CD4-positive, alpha-beta T cell treated with Interleukin-1 beta for 1 hour (primary cell): Measurements from ENCODE around the gene NME7.
"Not testable (repeated sequence)": the region's sequence is repeated elsewhere in the genome, so short reads cannot be mapped to it uniquely, and the experiment has no call there.

Experiments used
- DNase-seq, 2 donors: peaks; one replicate each; pipeline ENCODE4 v3.0.0-alpha.2; 2020 to 2022

NME7 gene

DNA sequence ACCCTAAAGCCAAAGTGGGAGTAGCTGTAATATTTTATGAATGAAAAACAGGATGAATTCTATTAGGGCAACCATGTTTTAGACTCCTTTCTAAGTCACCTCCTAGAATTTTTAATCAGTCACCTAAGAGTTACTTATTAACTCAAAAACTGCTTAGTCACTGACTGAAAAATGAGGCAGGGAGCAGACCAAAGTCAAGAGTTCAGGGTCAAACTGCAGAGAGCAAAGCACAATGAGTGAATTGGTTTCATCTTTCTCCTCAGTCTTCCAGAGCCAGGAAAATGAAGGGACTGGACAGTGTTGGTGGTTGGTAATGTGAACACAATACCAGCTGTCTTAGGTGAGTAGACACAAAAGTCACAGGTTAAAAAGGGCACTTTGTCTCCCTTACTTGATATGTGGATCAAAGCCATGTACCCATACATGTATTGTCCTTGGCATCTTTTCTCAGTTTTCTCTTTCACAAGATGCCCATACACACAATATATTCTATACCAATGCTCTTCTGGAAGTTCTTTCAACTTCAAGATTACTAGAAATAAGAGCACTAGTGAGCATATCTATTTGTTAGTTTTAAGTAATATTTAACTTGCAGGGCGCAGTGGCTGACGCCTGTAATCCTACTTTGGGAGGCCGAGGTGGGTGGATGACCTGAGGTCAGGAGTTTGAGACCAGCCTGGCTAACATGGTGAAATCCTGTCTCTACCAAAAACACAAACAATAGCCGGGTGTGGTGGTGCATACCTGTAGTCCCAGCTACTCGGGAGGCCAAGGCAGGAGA is 218.9 kb downstream of the NME7 start:
- DNase-seq: no peak

DNA sequence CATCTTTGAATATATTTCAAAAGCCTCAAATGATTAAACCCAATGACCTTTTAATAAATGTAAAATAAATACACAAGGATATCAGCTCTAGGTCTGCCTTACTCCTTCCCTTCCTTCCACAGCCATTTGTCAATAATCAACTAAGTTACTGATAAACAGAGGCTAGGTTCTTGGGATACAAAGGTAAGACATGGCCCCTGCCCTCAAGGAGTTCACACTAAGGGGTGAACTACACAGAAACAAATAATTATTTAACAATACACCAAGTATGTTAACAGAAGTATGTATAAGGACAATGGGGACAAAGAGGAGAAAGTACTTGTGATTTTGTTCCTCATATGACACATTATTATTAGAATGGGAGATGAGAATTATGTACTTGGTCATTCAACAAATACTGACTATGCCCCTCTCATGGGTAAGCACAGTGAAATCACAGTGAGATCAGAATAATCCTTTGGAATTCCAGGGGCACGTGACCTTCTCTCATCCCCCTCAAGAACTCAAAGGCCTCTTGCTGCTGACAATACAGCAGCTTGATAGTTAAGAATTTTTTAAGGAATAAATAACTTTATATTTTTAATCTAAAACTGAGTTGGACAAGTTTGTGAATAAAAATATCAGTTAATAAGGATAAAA is 220.9 kb downstream of the NME7 start:
- DNase-seq: no peak

DNA sequence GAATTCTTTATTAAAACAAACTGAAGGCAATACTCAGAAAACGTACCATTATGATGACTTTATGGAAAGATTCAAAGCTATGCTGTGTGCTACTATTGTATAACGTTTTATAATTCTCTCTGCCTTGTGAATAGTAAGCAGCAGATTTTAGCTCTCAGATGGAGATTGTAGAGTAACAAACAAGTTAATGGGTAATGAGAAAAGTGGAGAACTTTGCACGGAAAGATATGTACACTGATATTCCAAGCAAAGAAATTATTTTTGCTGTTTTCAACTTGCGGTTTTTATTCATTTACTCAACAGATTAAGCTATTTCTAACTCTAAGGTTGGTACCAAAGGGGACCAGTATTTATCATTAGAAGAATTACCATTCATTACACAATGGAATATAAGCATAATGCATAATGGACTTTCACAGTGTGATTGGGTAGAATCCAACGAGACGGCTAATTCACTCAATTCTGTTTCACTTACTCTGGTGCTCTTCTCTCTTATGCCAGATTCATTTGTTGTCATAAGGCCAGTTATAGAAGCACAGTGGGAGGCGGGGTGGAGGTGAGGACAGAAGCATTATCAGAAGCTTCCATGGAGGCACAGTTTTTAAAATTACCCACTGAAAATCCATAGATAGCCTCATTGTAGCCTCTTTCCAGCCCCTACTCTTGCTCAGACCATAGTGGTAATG is 222.5 kb downstream of the NME7 start:
- no peak for DNase-seq

DNA sequence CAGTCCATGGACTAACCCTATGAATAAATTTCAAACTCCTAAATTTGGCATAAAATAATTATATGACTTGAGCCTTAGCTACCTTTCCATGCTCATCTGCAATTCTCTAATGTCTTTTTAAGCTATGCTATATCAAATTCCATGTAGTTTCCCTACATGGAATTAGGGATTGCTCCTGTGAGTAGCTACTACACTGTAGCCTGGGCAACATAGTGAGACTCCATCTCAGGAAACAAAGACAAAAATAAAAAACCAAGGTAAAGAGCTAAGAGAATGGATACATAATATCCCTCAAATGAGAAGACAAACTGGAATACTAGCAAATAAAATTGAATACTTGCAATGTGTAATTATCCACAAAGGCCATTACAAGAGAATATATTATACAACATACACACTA is 223.6 kb downstream of the NME7 start:
- DNase-seq: no peak

DNA sequence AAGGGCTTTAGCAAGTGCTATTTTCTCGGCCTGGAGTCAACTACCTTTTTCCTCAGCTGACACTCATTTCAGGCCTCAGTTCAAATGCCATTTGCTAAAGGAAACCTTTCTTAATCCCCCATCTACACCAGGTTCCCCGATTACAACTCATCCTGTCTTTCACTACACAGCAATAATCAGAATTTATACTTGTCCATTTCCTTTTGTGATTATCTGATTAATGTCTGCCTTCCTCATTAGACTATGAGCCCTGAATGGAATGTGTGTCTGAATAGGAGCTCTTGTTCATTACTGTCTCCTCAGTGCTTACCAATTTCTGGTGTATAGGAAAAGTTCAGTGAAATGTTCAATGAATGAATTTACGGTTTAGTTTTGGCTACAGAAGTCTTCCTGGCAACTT is 224.3 kb downstream of the NME7 start:
- no peak for DNase-seq

DNA sequence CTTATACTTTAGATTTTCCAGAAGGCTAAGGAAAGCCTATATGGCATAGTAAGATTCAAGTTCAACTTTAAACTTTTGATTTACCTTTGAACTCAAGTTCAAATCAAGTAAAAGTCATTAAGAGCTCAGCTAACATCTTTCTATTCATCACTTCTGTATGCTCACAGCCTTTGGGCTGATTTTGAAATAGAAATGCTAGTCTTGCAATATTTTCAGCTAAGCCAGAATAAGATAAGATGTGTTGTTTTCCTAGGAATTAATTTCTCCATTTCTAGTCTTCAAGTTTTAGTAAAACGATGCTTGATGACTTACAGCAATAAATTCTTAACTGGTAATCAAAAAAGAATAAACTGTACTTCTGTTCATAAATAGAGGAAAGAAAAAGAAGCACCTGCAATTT is 225.5 kb downstream of the NME7 start:
- DNase-seq: no peak

DNA sequence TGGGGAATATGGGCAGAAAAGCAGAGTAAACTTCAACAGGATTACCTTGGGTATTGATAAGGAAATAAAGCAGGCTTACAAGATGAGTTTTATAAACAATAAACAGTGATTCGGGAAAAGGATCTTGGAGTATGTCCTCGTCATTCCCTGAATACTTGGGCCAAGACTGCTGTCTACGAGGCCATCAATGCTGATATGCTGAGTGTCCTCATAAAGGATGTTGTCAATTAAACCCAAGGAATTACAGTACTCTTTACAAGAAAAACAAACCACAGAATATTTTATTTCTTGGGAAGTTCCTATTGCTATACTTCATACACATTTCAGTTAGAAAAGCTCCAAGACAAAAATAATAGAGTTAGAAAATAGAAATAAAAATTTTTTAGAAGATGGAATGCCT is 226.2 kb downstream of the NME7 start:
- DNase-seq: no peak

DNA sequence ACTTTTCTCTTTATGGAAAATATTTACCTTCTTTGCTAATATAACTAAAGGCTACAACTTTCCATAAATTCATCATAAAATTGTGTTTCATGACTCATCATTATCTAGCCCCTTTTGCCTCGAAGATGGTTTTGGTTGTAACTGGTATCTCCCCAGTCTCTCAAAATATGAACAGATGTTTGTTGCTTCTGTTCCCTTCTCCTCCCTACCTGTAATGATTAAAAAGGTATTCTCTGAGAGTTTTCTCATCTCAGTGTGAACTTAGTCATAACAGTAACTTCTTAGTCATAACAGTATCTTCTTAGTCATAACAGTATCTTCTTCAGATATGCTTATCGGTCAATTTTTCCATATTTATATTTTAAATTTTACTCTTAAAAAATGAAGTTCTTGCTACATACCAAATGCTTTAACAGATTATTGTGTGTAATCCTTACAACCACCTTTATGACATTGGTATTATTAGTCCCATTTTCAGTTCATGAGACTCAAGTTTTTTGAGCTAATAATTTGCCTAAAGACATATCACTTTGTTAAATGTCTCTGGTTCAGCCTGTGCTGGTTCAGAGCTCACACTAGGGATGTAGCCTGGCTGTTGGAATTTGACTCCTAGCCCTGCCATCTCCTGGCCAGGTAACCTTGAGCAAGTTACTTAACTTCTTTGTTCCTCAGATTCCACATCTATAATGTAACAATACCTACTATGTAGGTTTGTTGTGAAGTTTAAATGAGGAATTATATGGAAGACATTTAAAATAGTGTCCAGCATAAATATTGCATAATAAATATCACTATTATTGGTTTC is 228.5 kb downstream of the NME7 start:
- DNase-seq: no peak

DNA sequence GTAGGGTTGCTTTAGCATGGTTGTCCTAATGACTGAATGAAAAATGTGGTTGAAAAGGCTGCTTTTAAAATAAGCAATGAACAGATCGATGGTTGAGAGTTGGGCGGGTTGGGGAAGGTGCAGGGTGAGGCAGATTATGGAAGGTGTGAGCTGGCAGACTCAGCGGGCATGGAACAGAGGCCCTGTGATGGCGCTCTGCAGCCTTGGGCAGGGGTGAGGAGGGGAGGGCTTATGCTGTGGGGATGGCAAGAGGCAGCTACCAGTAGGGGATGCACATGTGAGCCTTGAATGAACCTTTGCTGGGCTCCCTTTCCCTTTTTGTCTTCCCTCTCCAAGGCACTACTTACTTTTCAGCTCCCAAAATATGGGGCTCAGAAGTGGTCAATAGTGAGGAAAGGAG is 230.2 kb downstream of the NME7 start:
- DNase-seq: no peak

DNA sequence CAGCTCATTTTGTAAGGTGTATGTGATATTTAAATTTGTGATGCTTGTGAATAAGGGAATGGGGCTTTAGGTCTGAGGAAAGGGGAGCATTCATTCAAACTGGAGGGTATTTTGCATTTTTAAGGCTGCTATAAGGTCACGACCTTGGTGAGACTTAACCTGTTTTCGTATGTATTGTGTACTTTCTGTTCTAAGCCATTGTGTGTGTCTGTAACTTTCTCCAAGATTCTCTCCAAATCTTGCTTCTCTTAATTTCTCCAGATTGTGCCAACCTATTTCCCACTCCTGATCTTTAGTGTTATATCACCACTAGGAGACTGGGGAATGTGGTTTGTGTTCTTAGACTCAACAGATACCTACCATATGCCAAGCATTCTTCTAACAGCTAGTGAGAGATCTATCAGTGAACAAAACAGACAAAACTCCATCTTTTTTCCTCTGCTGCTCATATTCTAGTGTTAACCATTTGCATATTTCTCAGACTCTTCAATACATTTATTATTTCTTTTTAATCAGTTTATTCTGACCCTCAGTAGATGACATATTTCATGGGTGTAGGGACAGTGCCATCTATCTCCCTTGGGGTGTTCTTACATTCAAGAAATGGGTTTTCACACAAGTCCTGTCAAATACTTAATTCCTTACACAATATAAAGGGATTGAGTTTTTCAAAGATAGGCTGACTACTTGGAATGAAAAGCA is 233.6 kb downstream of the NME7 start:
- no peak for DNase-seq

DNA sequence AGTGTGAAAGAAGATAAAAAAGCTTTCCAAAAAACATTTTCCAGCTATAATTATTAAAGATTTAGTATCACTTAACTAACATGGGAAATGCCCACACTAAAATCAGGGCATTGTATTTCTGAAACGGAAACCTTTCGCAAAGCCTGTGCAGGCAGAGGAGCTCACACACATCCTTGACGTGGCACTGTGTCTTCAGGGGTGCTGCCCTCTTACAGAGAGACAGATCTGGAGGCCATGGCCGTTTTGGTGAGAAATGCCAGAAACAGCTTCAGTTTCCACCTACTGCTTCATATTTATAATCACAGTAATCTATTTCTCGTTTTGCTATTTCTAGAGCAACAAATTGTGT is 234.4 kb downstream of the NME7 start:
- no peak for DNase-seq

DNA sequence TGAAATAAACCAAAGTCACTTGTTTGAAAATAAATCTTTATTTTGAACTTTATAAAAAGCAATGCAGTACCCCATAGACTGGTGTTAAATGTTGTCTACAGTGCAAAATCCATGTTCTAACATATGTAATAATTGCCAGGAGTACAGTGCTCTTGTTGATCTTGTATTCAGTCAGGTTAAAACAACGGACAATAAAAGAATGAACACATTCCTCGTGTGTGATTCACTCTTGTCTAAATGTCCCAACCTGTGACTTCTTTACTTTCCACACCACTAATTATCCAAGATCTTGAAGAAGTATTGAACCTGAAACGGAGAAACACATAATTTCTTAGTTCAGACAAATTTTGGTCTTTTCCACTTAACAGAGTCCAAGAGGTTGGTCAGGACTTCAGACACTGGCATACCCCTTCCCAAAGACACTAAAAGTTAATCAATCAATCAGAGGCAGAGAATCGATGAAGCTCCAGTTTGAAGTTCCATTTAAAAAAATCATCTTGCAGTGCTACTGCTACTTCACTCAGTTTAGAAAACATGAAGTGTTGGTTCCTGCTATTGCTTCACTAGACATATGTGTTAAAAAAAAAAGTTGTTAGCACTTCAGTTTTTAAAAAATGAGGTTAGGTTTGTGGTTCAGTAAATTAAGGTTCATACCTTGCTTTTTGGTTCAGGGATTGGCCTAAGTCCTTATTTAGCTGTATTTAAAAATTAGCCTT is 234.9 kb downstream of the NME7 start:
- DNase-seq: no peak

DNA sequence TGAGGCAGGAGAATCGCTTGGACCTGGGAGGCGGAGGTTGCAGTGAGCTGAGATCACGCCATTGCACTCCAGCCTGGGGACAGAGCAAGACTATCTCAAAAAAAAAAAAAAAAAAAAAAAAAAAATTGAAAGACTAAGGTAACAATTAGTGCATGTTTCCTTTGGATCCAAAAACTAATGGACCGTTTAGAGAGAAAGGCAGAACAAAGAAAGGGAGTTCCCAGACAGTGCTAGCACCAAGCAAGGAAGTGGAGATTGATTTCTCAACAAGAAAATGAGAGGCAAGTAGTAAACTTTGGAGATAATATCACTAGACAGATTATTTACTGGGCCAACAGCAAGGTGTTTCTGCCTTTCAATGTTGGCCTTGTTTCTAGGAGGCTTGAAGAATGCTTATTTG is 236.9 kb downstream of the NME7 start:
- DNase-seq: no peak

DNA sequence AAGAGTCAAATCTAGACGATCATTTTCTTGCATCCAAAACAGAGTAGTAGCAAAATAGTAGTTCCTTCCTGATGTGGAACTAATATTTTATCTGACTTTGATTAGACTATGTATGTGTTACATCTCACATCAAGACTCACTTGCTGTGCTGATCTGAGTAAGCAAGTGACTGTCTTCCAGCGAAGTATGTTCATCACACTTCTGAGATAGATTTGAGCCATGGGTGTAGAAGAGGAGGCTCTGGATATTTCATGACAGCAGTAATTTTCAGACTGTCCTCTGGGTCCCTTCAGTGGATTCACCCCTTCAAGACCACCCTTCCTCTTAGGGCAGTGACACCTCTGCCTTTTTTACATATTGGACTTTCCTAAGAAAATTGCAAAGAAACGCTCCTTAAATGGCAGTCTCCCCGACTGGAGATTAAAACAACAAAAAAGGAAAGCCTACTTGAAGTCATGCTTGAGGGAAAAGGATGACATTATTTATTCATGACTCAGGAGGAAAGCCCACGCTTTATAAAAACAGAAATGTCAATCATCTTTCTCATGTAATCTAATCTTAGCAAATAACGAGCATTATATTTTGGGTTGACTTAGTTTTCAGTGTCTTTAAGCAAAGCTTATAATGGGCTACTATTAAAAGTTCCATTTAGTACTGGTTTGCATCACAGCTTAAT is 238.3 kb downstream of the NME7 start:
- DNase-seq: no peak

DNA sequence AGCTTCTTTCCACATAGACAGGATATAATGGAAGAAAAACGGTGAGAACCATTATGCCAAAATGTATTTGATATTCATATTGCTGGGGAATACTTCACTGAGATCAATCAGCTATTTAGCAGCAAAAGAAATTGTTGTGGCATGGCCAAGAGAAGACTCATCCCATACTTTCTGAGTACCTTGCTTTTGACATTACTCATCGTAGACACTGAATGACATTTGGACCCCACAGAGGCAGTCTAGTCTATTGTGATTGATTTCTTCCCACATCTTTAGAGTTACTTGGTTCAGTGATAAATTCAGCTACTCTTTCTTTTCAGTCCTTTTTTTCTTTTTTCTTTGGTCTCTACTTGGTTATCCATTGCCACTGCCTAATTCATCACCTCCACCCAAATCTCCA is 239.0 kb downstream of the NME7 start:
- no peak for DNase-seq

DNA sequence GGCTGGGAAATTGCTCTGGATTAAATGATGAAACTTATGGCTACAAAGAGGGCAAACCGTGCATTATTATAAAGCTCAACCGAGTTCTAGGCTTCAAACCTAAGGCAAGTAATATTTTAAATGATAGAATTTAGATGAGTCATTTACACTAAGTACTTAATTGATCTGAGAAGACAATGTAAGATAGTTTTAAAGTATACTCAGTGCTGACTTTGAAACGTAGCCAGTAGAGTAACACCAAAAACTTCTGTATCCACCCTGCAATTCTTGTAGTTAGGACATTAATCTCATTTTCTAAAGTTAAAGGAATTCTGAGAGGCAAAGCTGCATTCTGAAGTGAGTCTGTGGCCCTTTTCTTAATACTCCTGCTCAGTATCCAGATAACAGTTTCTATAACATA is 240.3 kb downstream of the NME7 start:
- DNase-seq: no peak

DNA sequence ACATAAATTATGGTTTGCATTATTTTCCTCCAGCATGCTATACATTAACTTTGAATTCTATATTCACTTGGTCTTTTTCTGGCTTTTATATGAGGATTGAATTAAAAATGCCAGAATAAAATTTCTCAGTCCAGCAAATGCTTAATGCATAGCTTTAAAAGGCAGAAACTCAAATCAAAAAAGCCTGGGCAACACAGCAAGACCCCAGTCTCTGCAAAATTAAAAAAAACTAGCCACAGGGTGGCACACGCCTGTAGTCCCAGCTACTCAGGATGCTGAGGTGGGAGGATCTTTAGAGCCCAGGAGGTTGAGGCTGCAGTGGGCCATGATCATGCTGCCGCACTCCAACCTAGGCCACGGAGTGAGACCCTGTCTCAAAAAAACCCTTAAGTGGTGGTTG is 241.3 kb downstream of the NME7 start:
- DNase-seq: no peak

DNA sequence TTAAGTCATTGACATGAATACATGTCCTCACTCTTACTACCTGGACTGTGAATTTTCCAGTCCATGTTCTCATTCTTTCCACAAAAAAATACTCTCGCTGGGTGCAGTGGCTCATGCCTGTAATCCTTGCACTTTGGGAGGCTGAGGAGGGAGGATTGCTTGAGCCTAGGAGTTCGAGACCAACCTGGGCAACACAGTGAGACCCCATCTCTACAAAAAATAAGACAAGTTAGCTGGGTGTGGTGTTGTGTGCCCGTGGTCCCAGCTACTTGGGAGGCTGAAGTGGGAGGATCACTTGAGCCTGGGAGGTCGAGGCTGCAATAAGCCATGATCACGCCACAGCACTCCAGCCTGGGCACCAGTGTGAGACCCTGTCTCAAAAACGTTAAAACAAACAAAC is 242.0 kb downstream of the NME7 start:
- not testable (repeated sequence) for DNase-seq

DNA sequence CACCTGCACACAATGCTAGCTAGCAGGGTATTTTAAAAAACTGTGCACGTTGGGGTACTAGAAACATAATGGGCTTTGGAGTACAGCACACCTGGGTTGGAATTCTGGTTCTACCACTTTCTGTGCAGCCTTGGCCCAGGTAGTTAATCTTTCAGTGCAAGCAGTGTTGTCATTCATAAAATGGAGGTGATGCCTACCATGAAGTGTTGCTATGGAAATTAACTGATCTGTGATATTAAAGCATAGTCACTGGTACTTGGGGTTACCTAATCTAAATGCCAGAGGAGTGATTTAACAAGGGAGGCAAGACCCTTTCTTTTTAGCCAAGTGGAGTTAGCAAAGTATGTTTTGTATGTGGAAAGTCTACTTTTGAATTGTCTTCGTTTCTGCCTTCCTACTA is 243.1 kb downstream of the NME7 start:
- DNase-seq: no peak

DNA sequence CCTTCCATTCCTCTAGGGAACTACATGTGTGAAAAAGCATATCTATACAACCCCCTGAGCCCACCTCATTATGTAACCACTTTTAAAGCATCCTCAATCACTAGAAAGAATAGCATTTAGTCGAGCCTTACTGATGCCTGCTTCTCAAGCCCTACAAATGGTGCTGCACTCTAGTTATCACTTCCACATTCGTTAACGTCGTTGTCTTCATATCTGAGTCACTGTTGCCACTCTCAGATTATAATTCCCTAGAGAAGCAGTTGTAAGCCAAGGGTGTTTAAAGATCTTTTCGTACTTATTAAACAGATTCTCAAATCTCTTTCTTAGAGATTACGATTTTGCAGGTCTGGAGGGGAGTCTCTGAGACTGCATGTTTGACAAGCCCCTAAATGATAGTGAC is 244.6 kb downstream of the NME7 start:
- no peak for DNase-seq

DNA sequence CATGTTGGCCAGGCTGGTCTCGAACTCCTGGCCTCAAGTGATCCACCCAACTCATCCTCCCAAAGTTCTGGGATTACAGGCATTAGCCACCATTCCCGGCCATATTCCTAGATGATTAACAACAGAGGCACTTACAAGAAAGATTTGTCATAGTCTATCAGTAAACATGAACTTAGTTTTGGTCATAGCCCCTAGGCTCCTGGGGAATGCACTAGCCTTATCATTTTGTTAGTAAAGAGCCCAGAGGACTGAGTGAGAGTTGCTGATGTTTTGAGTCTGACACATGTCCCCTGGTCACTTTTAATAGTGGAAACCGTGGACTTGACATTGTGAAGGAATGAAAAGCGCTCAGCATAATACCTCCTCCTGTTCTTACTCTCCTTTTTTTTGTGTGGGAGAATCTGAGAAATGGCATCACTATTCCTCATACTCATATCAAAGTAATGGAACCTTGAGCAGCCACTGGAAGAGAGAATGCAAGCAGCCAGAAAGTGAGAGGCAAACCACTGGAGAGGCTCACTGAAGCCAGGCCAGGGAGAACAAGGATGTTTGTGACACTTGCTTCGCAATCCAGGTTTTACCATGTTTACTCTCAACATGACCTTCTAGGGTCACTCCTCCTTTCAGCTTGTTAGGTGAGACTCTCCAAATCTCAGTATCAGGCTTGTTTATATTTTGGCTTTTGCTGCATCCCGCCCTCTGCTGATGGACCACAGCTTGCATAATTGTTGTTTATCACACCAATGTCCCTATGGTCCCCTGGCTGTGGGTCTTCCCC is 246.3 kb downstream of the NME7 start:
- DNase-seq: no peak
